NB4 (cell line): ENCODE measurements around the gene RCCD1.

ENCODE experiments used
- TF ChIP-seq, protein P1 (sequence below): IDR thresholded peaks from one replicate; pipeline ENCODE4 v1.5.1; 2012; ENCODE audit warnings: low read depth, low read length
- TF ChIP-seq, protein P2 (sequence below): IDR thresholded peaks from 2 replicates; pipeline ENCODE4 v1.6.1; 2011; ENCODE audit warnings: low read depth, low read length

DNA sequence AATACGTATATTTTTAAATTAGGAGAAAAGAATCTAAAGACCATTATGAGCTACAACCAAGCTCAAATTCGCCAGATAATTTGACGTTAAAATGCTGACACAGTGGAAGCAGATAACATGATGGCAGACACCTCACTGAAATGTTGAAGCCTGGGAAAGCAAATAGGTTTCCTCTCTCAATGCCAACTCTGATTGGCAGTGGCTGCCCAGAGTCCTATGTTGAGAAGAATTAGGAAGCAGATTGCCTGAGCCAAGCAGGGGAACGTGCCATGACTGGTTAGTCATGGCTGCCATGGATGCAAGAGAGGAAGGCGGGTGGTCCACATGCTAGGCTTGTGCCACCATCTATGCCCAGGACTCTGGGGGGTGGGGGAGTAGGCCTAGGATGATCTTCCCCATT is 16.4 kb upstream of the RCCD1 start:
- TF ChIP-seq, protein P1, sequence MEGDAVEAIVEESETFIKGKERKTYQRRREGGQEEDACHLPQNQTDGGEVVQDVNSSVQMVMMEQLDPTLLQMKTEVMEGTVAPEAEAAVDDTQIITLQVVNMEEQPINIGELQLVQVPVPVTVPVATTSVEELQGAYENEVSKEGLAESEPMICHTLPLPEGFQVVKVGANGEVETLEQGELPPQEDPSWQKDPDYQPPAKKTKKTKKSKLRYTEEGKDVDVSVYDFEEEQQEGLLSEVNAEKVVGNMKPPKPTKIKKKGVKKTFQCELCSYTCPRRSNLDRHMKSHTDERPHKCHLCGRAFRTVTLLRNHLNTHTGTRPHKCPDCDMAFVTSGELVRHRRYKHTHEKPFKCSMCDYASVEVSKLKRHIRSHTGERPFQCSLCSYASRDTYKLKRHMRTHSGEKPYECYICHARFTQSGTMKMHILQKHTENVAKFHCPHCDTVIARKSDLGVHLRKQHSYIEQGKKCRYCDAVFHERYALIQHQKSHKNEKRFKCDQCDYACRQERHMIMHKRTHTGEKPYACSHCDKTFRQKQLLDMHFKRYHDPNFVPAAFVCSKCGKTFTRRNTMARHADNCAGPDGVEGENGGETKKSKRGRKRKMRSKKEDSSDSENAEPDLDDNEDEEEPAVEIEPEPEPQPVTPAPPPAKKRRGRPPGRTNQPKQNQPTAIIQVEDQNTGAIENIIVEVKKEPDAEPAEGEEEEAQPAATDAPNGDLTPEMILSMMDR = no peak
- TF ChIP-seq, protein P2, sequence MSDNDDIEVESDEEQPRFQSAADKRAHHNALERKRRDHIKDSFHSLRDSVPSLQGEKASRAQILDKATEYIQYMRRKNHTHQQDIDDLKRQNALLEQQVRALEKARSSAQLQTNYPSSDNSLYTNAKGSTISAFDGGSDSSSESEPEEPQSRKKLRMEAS = no peak
